Suprapubic skin (tissue), 4 donors: ENCODE data around the gene FEZF1. TPM values are rescaled to one million over a fixed set of nuclear protein-coding genes. Genes with fewer than 3 reads are reported as not detected.

Experiments used
- DNase-seq, 2 donors: peaks; one replicate each; pipeline ENCODE4 v3.0.0-alpha.2; 2019; ENCODE audit warnings: low spot score in 2 of 2
- H3K27ac ChIP-seq: fragments of 200-600 bp; sonication (generic); one replicate; pipeline ENCODE4 v1.5.1; 2019
- H3K27me3 ChIP-seq: fragments of 200-600 bp; sonication (generic); one replicate; pipeline ENCODE4 v1.5.1; 2019
- H3K36me3 ChIP-seq: fragments of 200-600 bp; sonication (generic); one replicate; pipeline ENCODE4 v1.5.1; 2019
- H3K4me1 ChIP-seq: fragments of 200-600 bp; sonication (generic); one replicate; pipeline ENCODE4 v1.5.1; 2019
- H3K4me3 ChIP-seq: fragments of 200-600 bp; sonication (generic); one replicate; pipeline ENCODE4 v1.5.1; 2019; ENCODE audit warnings: mild to moderate bottlenecking
- H3K9me3 ChIP-seq: fragments of 200-600 bp; sonication (generic); one replicate; pipeline ENCODE4 v1.5.1; 2019
- CTCF ChIP-seq, 2 donors: fragments of 200-600 bp in 1 of 2; fragments of 450-650 bp in 1 of 2; sonication (generic) in 1 of 2; IDR thresholded peaks; one replicate each; pipeline ENCODE4 v1.5.1; 2016 to 2019; ENCODE audit warnings: antibody characterized with exemption in 2 of 2, mild to moderate bottlenecking in 1 of 2, moderate library complexity in 1 of 2
- EP300 ChIP-seq: sonication (generic); formaldehyde crosslinking; IDR thresholded peaks from one replicate; pipeline ENCODE4 v1.6.1; 2017; ENCODE audit warnings: antibody characterized with exemption
- POLR2A ChIP-seq, 2 donors: fragments of 450-650 bp; IDR thresholded peaks; one replicate each; pipeline ENCODE4 v1.6.1; 2017; ENCODE audit warnings: antibody characterized with exemption in 2 of 2, mild to moderate bottlenecking in 2 of 2, moderate library complexity in 2 of 2
- POLR2AphosphoS5 ChIP-seq, 3 donors: sonication (generic); formaldehyde crosslinking; IDR thresholded peaks; one replicate each; pipeline ENCODE4 v1.6.1; 2017; ENCODE audit warnings: antibody characterized with exemption in 3 of 3
- WGBS: methylation state at CpG from one replicate; pipeline ENCODE4 v1.1.5; 2018; 5-methylcytosine and 5-hydroxymethylcytosine counted together
- total RNA-seq, 4 donors: library from RNA; depleted of rRNA; stranded (reverse); fragments of >200 nt; gene quantifications; one replicate each; pipeline ENCODE4 v1.1.0, GENCODE V29; 2016

The FEZF1 gene
- total RNA-seq, 4 donors from 2014 or later: not detected

- DNase-seq: no peak
- Histone ChIP-seq H3K4me3 (no peak overlapping the region), H3K9me3 (no peaks in the 10 kb centered on the region), H3K27ac (no peak overlapping the region), H3K4me1 (no peaks in the 10 kb centered on the region), H3K36me3 (no peaks in the 10 kb centered on the region), H3K27me3 (no peaks in the 10 kb centered on the region)
- WGBS: 91% methylated on average over 1 of the region's 1 CpG
- TF ChIP-seq EP300 (no peak), CTCF (IDR thresholded peaks at IDR 0.05) (no peak), POLR2A (IDR thresholded peaks at IDR 0.05) (no peak), POLR2AphosphoS5 (IDR thresholded peaks at IDR 0.05) (no peak)
These were observed 35.9 kb upstream of the FEZF1 start for GRCh38 chr7:122340427-122340826.

- DNase-seq: no peak
- no peak overlapping the region for H3K27ac ChIP-seq
- H3K27me3 ChIP-seq: no peaks in the 10 kb centered on the region
- no peak for TF ChIP-seq CTCF (IDR thresholded peaks at IDR 0.05)
- TF ChIP-seq POLR2AphosphoS5 (IDR thresholded peaks at IDR 0.05): no peak
- no peak for TF ChIP-seq POLR2A (IDR thresholded peaks at IDR 0.05)
- no peaks in the 10 kb centered on the region for H3K4me1 ChIP-seq
- no peaks in the 10 kb centered on the region for H3K9me3 ChIP-seq
- WGBS: 84% methylated on average over 6 of the region's 6 CpGs
- H3K4me3 ChIP-seq: no peak overlapping the region
- no peaks in the 10 kb centered on the region for H3K36me3 ChIP-seq
These were observed 34.8 kb upstream of the FEZF1 start for GRCh38 chr7:122339145-122339904.

- Histone ChIP-seq H3K9me3 (no peaks in the 10 kb centered on the region), H3K4me1 (no peaks in the 10 kb centered on the region), H3K4me3 (no peak overlapping the region), H3K36me3 (no peaks in the 10 kb centered on the region), H3K27me3 (no peaks in the 10 kb centered on the region), H3K27ac (no peak overlapping the region)
- WGBS: 52% methylated on average over 2 of the region's 2 CpGs
- no peak for DNase-seq
- TF ChIP-seq EP300: no peak
- no peak for TF ChIP-seq CTCF (IDR thresholded peaks at IDR 0.05)
- no peak for TF ChIP-seq POLR2A (IDR thresholded peaks at IDR 0.05)
- no peak for TF ChIP-seq POLR2AphosphoS5 (IDR thresholded peaks at IDR 0.05)
These were observed 32.5 kb upstream of the FEZF1 start for GRCh38 chr7:122337011-122337410.

GRCh38 chr7:122329145-122329802 is 24.7 kb upstream of the FEZF1 start:
- Histone ChIP-seq H3K4me3 (no peak overlapping the region), H3K27me3 (no peaks in the 10 kb centered on the region), H3K4me1 (no peaks in the 10 kb centered on the region), H3K9me3 (no peaks in the 10 kb centered on the region), H3K36me3 (no peaks in the 10 kb centered on the region), H3K27ac (no peak overlapping the region)
- no peak for TF ChIP-seq EP300
- TF ChIP-seq CTCF (IDR thresholded peaks at IDR 0.05): no peak
- 63% methylated on average over 8 of the region's 8 CpGs for WGBS
- no peak for DNase-seq

- Histone ChIP-seq H3K27me3 (no peaks in the 10 kb centered on the region), H3K9me3 (no peaks in the 10 kb centered on the region), H3K4me3 (no peak overlapping the region), H3K36me3 (no peaks in the 10 kb centered on the region), H3K4me1 (no peaks in the 10 kb centered on the region), H3K27ac (no peak overlapping the region)
- no peak for DNase-seq
- 69% methylated on average over 3 of the region's 3 CpGs for WGBS
- TF ChIP-seq POLR2A (IDR thresholded peaks at IDR 0.05) (no peak), CTCF (IDR thresholded peaks at IDR 0.05) (no peak), POLR2AphosphoS5 (IDR thresholded peaks at IDR 0.05) (no peak), EP300 (no peak)
These were observed 23.4 kb upstream of the FEZF1 start for GRCh38 chr7:122327969-122328368.
